ENCODE measurements around the gene LIN7C. TPM values are rescaled to one million over a fixed set of nuclear protein-coding genes. Genes with fewer than 3 reads are reported as not detected.

The LIN7C gene
- total and polyA plus RNA-seq, 4 donors = 5.2 to 43.7 (median 25.8) TPM

GRCh38 chr11:27472398-27473016 is 34.1 kb downstream of the LIN7C start, which contains the start of gene LGR4:
Gene LGR4, minus strand, starts transcription at chr11:27472790. Its CDS starts 488 bp downstream, at chr11:27472302.
- peaks cover 2 to 40% (median 27%) of the 10 kb centered on the region in 4 donors for H3K4me1 ChIP-seq (ENCODE audit: control insufficient read depth in 4 of 4, insufficient read depth in 4 of 4, low read length in 3 of 4)
- H3K9me3 ChIP-seq (ENCODE audit: control insufficient read depth in 4 of 4, low read length in 3 of 4) = no peaks in the 10 kb centered on the region
- no peaks in the 10 kb centered on the region for H3K36me3 ChIP-seq (ENCODE audit: control insufficient read depth in 4 of 4, insufficient read depth in 3 of 4, low read depth in 1 of 4, low read length in 3 of 4)
- peak; percentile 15 for TF ChIP-seq NR2F2 (IDR thresholded peaks at IDR 0.05)
- no peak for TF ChIP-seq EGR1 (IDR thresholded peaks at IDR 0.05; ENCODE audit: low read depth in 2 of 2)
- peak; percentile 7 for TF ChIP-seq FOXA1 (IDR thresholded peaks at IDR 0.05)
- TF ChIP-seq REST (IDR thresholded peaks at IDR 0.05) = peak; percentile 95
- no peak for TF ChIP-seq HNF4G (IDR thresholded peaks at IDR 0.05)
- TF ChIP-seq CTCF (IDR thresholded peaks at IDR 0.05; ENCODE audit: low read depth, low read length, missing input control) = no peak
- peak; percentile 33 to 61 for TF ChIP-seq RAD21 (IDR thresholded peaks at IDR 0.05)
- no peak for TF ChIP-seq GABPA (IDR thresholded peaks at IDR 0.05 in 1 of 2, conservative IDR thresholded peaks at IDR 0.05 in 1 of 2)
- TF ChIP-seq MAX (IDR thresholded peaks at IDR 0.05) = peak; percentile 61
- TF ChIP-seq SP1 (IDR thresholded peaks at IDR 0.05) = peak; percentile 59
- TF ChIP-seq HNF4A (conservative IDR thresholded peaks at IDR 0.05) = peak; percentile 4 to 33
- peak; percentile 97 for TF ChIP-seq YY1 (IDR thresholded peaks at IDR 0.05)
- peak; percentile 37 for TF ChIP-seq ZBTB33 (IDR thresholded peaks at IDR 0.05)
- peak; percentile 48 for TF ChIP-seq ATF3 (IDR thresholded peaks at IDR 0.05)
- peak; percentile 94 for TF ChIP-seq TAF1 (conservative IDR thresholded peaks at IDR 0.05)
- peak; percentile 43 to 56 for TF ChIP-seq RXRA (IDR thresholded peaks at IDR 0.05)
- H3K27me3 ChIP-seq (ENCODE audit: control insufficient read depth in 4 of 4, insufficient read depth in 4 of 4, low read length in 3 of 4) = no peaks in the 10 kb centered on the region
- peak within 1 kb of the TSS; percentile 87 to 92 for H3K27ac ChIP-seq (ENCODE audit: low read depth in 1 of 2, low read length in 2 of 2)
- DNase-seq (ENCODE audit: low spot score) = peak; percentile 90
- peak within 1 kb of the TSS; percentile 57 to 83 for H3K9ac ChIP-seq (ENCODE audit: low read depth in 1 of 2, low read length in 2 of 2)
- H3K4me3 ChIP-seq (ENCODE audit: low read depth in 1 of 3, low read length in 3 of 3) = peak within 1 kb of the TSS; percentile 72 to 96 (median 81)
- WGBS = under 1% methylated on average over 57 of the region's 57 CpGs

Measured in liver (tissue), 9 donors.